ENCODE data around the gene VWA2.

VWA2 gene

GRCh38 chr10:114239117-114239993 lies at the start of gene VWA2:
Gene VWA2 (plus strand): TSS chr10:114239254. CDS start chr10:114248714, 9,460 bp downstream.
- H3K4me3 ChIP-seq (replicated peaks; ENCODE audit: low read depth, low read length): peak within 1 kb of the TSS; percentile 19; the same call in 1 of the 2 replicates
- DNase-seq (ENCODE audit: extremely low read depth, low read depth): no peak
- no peak for TF ChIP-seq CTCF (IDR thresholded peaks at IDR 0.05; ENCODE audit: low read depth, low read length, missing control alignments)

GRCh38 chr10:114189700-114190099 lies 49.4 kb upstream of the VWA2 start:
- TF ChIP-seq CTCF (IDR thresholded peaks at IDR 0.05; ENCODE audit: low read depth, low read length, missing control alignments): no peak
- H3K4me3 ChIP-seq (replicated peaks; ENCODE audit: low read depth, low read length): no peak overlapping the region
- no peak for DNase-seq (ENCODE audit: extremely low read depth, low read depth)

- no peak for DNase-seq (ENCODE audit: extremely low read depth, low read depth)
- no peak for TF ChIP-seq CTCF (IDR thresholded peaks at IDR 0.05; ENCODE audit: low read depth, low read length, missing control alignments)
- no peak overlapping the region for H3K4me3 ChIP-seq (replicated peaks; ENCODE audit: low read depth, low read length)
Measured at GRCh38 chr10:114195079-114195478, 44.0 kb upstream of the VWA2 start.

GRCh38 chr10:114199239-114199638 lies 39.8 kb upstream of the VWA2 start:
- no peak for DNase-seq (ENCODE audit: extremely low read depth, low read depth)
- TF ChIP-seq CTCF (IDR thresholded peaks at IDR 0.05; ENCODE audit: low read depth, low read length, missing control alignments): no peak
- no peak overlapping the region for H3K4me3 ChIP-seq (replicated peaks; ENCODE audit: low read depth, low read length)

GRCh38 chr10:114202812-114203211 lies 36.2 kb upstream of the VWA2 start:
- no peak for TF ChIP-seq CTCF (IDR thresholded peaks at IDR 0.05; ENCODE audit: low read depth, low read length, missing control alignments)
- DNase-seq (ENCODE audit: extremely low read depth, low read depth): no peak
- no peak overlapping the region for H3K4me3 ChIP-seq (replicated peaks; ENCODE audit: low read depth, low read length)

GRCh38 chr10:114206902-114207301 lies 32.2 kb upstream of the VWA2 start:
- TF ChIP-seq CTCF (IDR thresholded peaks at IDR 0.05; ENCODE audit: low read depth, low read length, missing control alignments): no peak
- H3K4me3 ChIP-seq (replicated peaks; ENCODE audit: low read depth, low read length): no peak overlapping the region
- DNase-seq (ENCODE audit: extremely low read depth, low read depth): no peak
